Ascending aorta (tissue), 2 donors: ENCODE results near the gene OBP2B. TPM values are rescaled to one million over a fixed set of nuclear protein-coding genes. Genes with fewer than 3 reads are reported as not detected.
A peak's percentile ranks its signal among the peaks of the same experiment; 100 is the strongest.
"Not testable (repeated sequence)": the region's sequence is repeated elsewhere in the genome, so short reads cannot be mapped to it uniquely, and the experiment has no call there.

ENCODE experiments used
- DNase-seq, 2 donors: peaks; one replicate each; pipeline ENCODE4 v3.0.0-alpha.2; 2019; ENCODE audit warnings: low spot score in 2 of 2
- H3K27ac ChIP-seq, 2 donors: fragments of 200-600 bp; sonication (generic); one replicate each; pipeline ENCODE4 v1.5.1; 2016 to 2017; ENCODE audit warnings: mild to moderate bottlenecking in 1 of 2
- H3K27me3 ChIP-seq: fragments of 200-600 bp; sonication (generic); one replicate; pipeline ENCODE4 v1.5.1; 2017
- H3K36me3 ChIP-seq, 2 donors: fragments of 200-600 bp; sonication (generic); one replicate each; pipeline ENCODE4 v1.5.1; 2016
- H3K4me1 ChIP-seq, 2 donors: fragments of 200-600 bp; sonication (generic); one replicate each; pipeline ENCODE4 v1.5.1; 2016 to 2017; ENCODE audit warnings: mild to moderate bottlenecking in 1 of 2
- H3K4me3 ChIP-seq, 2 donors: fragments of 200-600 bp; sonication (generic); one replicate each; pipeline ENCODE4 v1.5.1; 2016 to 2017; ENCODE audit warnings: mild to moderate bottlenecking in 1 of 2
- H3K9me3 ChIP-seq, 2 donors: fragments of 200-600 bp; sonication (generic); one replicate each; pipeline ENCODE4 v1.5.1; 2016
- intact Hi-C: fragments of 100-400 bp; cut with DNase I; formaldehyde crosslinking; loops from one replicate; pipeline ENCODE4 v1.15.1; 2023
- total RNA-seq: library from RNA; depleted of rRNA; stranded (reverse); fragments of >200 nt; gene quantifications from one replicate; pipeline ENCODE4 v1.1.0, GENCODE V29; 2016
- TF ChIP-seq, protein P1 (sequence below), 3 experiments: fragments of 200-600 bp in 2 of 3; fragments of 450-650 bp in 1 of 3; sonication (generic) in 2 of 3; IDR thresholded peaks; one replicate each; pipeline ENCODE4 v1.5.1; 2016 to 2019; ENCODE audit warnings: antibody characterized with exemption in 3 of 3, mild to moderate bottlenecking in 1 of 3, moderate library complexity in 1 of 3

The OBP2B gene
- total RNA-seq, 1 donor from 2014 or later = not detected

DNA sequence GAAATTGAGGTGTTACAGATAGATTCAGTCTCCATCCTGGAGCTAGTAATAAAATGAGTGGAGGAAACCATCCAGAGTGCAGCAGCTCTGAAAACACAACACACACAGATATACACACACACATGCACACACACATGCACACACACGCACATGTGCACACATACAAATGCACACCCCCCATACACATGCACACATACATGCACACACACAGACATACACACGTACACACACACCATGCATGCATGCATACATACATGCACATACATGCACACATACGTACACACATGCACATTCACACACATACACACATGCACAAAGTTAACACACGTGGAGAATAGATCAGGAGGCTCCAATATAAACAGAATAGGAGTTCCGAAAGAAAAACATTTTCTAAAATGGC is 21.0 kb upstream of the OBP2B start:
- intact Hi-C loops = no loop called here

GRCh38 chr9:133228474-133229193 is 19.6 kb upstream of the OBP2B start:
- H3K27ac ChIP-seq, H3K4me3 ChIP-seq, H3K4me1 ChIP-seq, H3K36me3 ChIP-seq, H3K9me3 ChIP-seq, H3K27me3 ChIP-seq, intact Hi-C loops: not testable (repeated sequence)
- peak in 1 of 2 donors; percentile 56 for DNase-seq

More for the DNA sequence above, 21.0 kb upstream of the OBP2B start:
- TF ChIP-seq, protein P1, sequence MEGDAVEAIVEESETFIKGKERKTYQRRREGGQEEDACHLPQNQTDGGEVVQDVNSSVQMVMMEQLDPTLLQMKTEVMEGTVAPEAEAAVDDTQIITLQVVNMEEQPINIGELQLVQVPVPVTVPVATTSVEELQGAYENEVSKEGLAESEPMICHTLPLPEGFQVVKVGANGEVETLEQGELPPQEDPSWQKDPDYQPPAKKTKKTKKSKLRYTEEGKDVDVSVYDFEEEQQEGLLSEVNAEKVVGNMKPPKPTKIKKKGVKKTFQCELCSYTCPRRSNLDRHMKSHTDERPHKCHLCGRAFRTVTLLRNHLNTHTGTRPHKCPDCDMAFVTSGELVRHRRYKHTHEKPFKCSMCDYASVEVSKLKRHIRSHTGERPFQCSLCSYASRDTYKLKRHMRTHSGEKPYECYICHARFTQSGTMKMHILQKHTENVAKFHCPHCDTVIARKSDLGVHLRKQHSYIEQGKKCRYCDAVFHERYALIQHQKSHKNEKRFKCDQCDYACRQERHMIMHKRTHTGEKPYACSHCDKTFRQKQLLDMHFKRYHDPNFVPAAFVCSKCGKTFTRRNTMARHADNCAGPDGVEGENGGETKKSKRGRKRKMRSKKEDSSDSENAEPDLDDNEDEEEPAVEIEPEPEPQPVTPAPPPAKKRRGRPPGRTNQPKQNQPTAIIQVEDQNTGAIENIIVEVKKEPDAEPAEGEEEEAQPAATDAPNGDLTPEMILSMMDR (IDR thresholded peaks at IDR 0.05) = no peak
- H3K27me3 ChIP-seq = no peaks in the 10 kb centered on the region
- no peaks in the 10 kb centered on the region for H3K9me3 ChIP-seq
- H3K27ac ChIP-seq = no peak overlapping the region
- no peak overlapping the region for H3K4me3 ChIP-seq
- H3K36me3 ChIP-seq = no peaks in the 10 kb centered on the region
- H3K4me1 ChIP-seq = no peaks in the 10 kb centered on the region
- DNase-seq = no peak

GRCh38 chr9:133227996-133228395 is 18.9 kb upstream of the OBP2B start:
- H3K36me3 ChIP-seq, intact Hi-C loops, H3K4me3 ChIP-seq, H3K4me1 ChIP-seq, H3K27me3 ChIP-seq, H3K9me3 ChIP-seq, H3K27ac ChIP-seq: not testable (repeated sequence)
- DNase-seq = peak in 1 of 2 donors; percentile 45

DNA sequence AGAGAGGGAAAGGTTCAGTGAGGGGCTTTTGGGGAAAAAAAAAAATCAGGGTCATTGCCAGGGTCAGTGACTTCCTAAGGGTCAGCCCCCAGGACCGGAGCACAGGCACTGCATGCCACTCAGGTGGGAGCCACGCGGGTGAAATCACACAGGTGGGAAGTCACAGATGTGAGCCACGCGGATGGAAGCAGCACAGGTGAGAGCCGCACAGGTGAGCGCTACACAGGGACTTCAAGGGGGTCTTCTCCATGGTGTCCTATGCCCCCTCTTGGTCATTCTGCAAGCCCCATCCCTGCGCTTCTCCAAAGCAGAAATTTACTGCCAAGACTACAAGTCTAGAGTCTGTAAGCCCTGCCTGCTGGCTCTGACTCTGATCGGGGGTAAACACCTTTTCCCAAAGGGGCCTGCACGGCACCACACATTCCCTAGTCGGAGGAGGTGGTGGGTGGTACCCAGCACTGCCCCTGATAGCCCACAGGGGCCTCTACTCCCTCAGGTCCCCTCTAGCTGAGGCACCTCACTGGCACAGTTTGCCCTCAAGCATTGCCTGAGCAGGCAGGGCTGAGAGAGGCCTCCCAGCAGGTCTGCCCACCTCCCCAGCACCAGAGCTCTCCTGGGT is 18.3 kb upstream of the OBP2B start:
- TF ChIP-seq, protein P1 (IDR thresholded peaks at IDR 0.05) = no peak
- no peaks in the 10 kb centered on the region for H3K9me3 ChIP-seq
- no peaks in the 10 kb centered on the region for H3K36me3 ChIP-seq
- no peak overlapping the region for H3K4me3 ChIP-seq
- DNase-seq = peak in 1 of 2 donors; percentile 37
- intact Hi-C loops = no loop called here
- H3K27ac ChIP-seq = no peak overlapping the region
- no peaks in the 10 kb centered on the region for H3K4me1 ChIP-seq
- no peaks in the 10 kb centered on the region for H3K27me3 ChIP-seq

GRCh38 chr9:133226219-133227171 is 17.4 kb upstream of the OBP2B start:
- intact Hi-C loops = no loop called here
- Histone ChIP-seq H3K27ac (no peak overlapping the region), H3K9me3 (no peaks in the 10 kb centered on the region), H3K36me3 (no peaks in the 10 kb centered on the region), H3K4me1 (no peaks in the 10 kb centered on the region), H3K27me3 (no peaks in the 10 kb centered on the region), H3K4me3 (no peak overlapping the region)
- DNase-seq = peak in 1 of 2 donors; percentile 27
- TF ChIP-seq, protein P1 (IDR thresholded peaks at IDR 0.05) = no peak

DNA sequence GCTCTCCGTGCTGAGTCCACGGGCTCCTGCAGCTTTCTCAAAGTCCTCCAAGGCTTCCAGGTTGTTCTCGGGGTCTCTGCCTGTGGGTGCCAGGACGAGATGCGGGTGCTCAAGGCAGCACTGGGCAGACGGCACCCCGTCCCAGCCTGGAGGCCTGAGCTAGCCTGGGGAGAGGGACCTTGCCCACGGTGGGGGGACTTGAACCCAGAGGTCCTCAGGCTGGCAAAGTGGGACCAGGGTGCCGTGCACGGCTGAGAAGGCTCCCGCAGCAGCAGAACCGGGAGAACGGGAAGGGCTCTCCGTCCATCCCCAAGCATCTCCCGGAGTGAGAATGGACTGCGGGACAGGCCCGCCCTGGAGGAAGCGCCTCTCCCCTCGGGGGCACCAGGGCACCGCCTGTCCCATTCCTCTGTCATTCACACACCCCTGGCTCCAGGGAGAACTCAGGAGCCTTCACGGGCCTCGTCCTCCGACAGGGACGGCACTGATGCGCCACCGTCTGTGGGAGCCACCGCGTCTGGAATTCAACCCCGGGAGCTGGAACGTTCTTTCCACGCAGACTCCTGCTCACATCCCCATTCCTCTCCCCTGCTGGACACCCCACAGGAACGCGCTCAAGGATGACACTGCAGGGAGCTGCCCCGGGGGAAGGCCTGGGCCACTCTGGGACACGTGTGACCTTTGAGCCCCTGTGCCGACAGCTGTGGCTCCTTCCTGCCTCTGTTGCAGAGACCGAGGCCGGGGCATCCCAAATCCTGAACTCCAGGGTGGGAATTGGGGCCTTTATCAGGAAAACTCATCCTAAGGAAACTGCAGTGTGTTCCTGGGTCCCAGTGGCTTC is 16.3 kb upstream of the OBP2B start:
- Histone ChIP-seq H3K9me3 (no peaks in the 10 kb centered on the region), H3K27ac (no peak overlapping the region), H3K4me3 (no peak overlapping the region), H3K4me1 (no peaks in the 10 kb centered on the region), H3K27me3 (no peaks in the 10 kb centered on the region), H3K36me3 (no peaks in the 10 kb centered on the region)
- intact Hi-C loops = no loop called here
- DNase-seq = peak in 1 of 2 donors; percentile 46
- TF ChIP-seq, protein P1 (IDR thresholded peaks at IDR 0.05) = no peak
